Stimulated activated memory B cell treated with anti-CD40 and anti-IgM and Interleukin-4, amounts not matched to agents 10 μg/mL and 1 μg/mL and 100 μg/mL, for 72 hours (primary cell): ENCODE data around the gene TMEM178B.

Source experiments
- ATAC-seq: fragments of 150-1000 bp; cut with Tn5 transposase; 2 replicates; pipeline ENCODE4 v1.10.0; 2021
- H3K27ac Mint-ChIP-seq: one replicate; pipeline ENCODE4 v1.8.0; 2022; ENCODE audit warnings: mild to moderate bottlenecking, mixed read lengths
- H3K27me3 Mint-ChIP-seq: one replicate; pipeline ENCODE4 v1.8.0; 2022; ENCODE audit warnings: mixed read lengths
- H3K36me3 Mint-ChIP-seq: one replicate; pipeline ENCODE4 v1.8.0; 2022; ENCODE audit warnings: mixed read lengths
- H3K4me1 Mint-ChIP-seq: one replicate; pipeline ENCODE4 v1.8.0; 2022; ENCODE audit warnings: mixed read lengths
- H3K4me3 Mint-ChIP-seq: one replicate; pipeline ENCODE4 v1.8.0; 2022; ENCODE audit warnings: mild to moderate bottlenecking, moderate library complexity, mixed read lengths
- H3K9me3 Mint-ChIP-seq: one replicate; pipeline ENCODE4 v1.8.0; 2022; ENCODE audit warnings: mixed read lengths

Gene TMEM178B

GRCh38 chr7:141203177-141203576 is 129.3 kb downstream of the TMEM178B start:
- ATAC-seq = no peak

GRCh38 chr7:141203586-141203985 is 129.7 kb downstream of the TMEM178B start:
- H3K4me1 Mint-ChIP-seq = no peaks in the 10 kb centered on the region
- peaks cover 36% of the 10 kb centered on the region for H3K27me3 Mint-ChIP-seq
- no peaks in the 10 kb centered on the region for H3K36me3 Mint-ChIP-seq
- ATAC-seq = no peak
- no peaks in the 10 kb centered on the region for H3K9me3 Mint-ChIP-seq
- no peak overlapping the region for H3K27ac Mint-ChIP-seq
- H3K4me3 Mint-ChIP-seq = no peak overlapping the region

More at GRCh38 chr7:141203177-141203576, 129.3 kb downstream of the TMEM178B start:
- H3K27ac Mint-ChIP-seq = no peak overlapping the region
- no peaks in the 10 kb centered on the region for H3K36me3 Mint-ChIP-seq
- no peak overlapping the region for H3K4me3 Mint-ChIP-seq
- H3K4me1 Mint-ChIP-seq = no peaks in the 10 kb centered on the region
- no peaks in the 10 kb centered on the region for H3K9me3 Mint-ChIP-seq
- H3K27me3 Mint-ChIP-seq = peaks cover 36% of the 10 kb centered on the region

- no peak for ATAC-seq
- H3K36me3 Mint-ChIP-seq = no peaks in the 10 kb centered on the region
- peaks cover 34% of the 10 kb centered on the region for H3K27me3 Mint-ChIP-seq
- H3K4me1 Mint-ChIP-seq = no peaks in the 10 kb centered on the region
- H3K9me3 Mint-ChIP-seq = no peaks in the 10 kb centered on the region
- no peak overlapping the region for H3K27ac Mint-ChIP-seq
- H3K4me3 Mint-ChIP-seq = no peak overlapping the region
Observed at GRCh38 chr7:141207661-141208060, 133.8 kb downstream of the TMEM178B start.

GRCh38 chr7:141208539-141208938 is 134.7 kb downstream of the TMEM178B start:
- Mint-ChIP-seq H3K4me3 (no peak overlapping the region), H3K27ac (no peak overlapping the region), H3K27me3 (peaks cover 26% of the 10 kb centered on the region), H3K36me3 (no peaks in the 10 kb centered on the region), H3K4me1 (no peaks in the 10 kb centered on the region), H3K9me3 (no peaks in the 10 kb centered on the region)
- no peak for ATAC-seq

- Mint-ChIP-seq H3K4me1 (no peaks in the 10 kb centered on the region), H3K36me3 (no peaks in the 10 kb centered on the region), H3K9me3 (no peaks in the 10 kb centered on the region), H3K27ac (no peak overlapping the region), H3K4me3 (no peak overlapping the region), H3K27me3 (peaks cover 17% of the 10 kb centered on the region)
- no peak for ATAC-seq
Observed at GRCh38 chr7:141209454-141209853, 135.6 kb downstream of the TMEM178B start.

- H3K9me3 Mint-ChIP-seq = no peaks in the 10 kb centered on the region
- no peak overlapping the region for H3K27ac Mint-ChIP-seq
- H3K4me1 Mint-ChIP-seq = no peaks in the 10 kb centered on the region
- H3K4me3 Mint-ChIP-seq = no peak overlapping the region
- peaks cover 18% of the 10 kb centered on the region for H3K27me3 Mint-ChIP-seq
- ATAC-seq = no peak
- H3K36me3 Mint-ChIP-seq = no peaks in the 10 kb centered on the region
Observed at GRCh38 chr7:141210862-141211261, 137.0 kb downstream of the TMEM178B start.

GRCh38 chr7:141213226-141213625 is 139.4 kb downstream of the TMEM178B start:
- H3K27ac Mint-ChIP-seq = no peak overlapping the region
- no peak for ATAC-seq
- no peak overlapping the region for H3K4me3 Mint-ChIP-seq
- H3K9me3 Mint-ChIP-seq = no peaks in the 10 kb centered on the region
- H3K27me3 Mint-ChIP-seq = peaks cover 35% of the 10 kb centered on the region
- no peaks in the 10 kb centered on the region for H3K36me3 Mint-ChIP-seq
- no peaks in the 10 kb centered on the region for H3K4me1 Mint-ChIP-seq

- no peak overlapping the region for H3K27ac Mint-ChIP-seq
- no peak for ATAC-seq
- peaks cover 34% of the 10 kb centered on the region for H3K27me3 Mint-ChIP-seq
- H3K36me3 Mint-ChIP-seq = no peaks in the 10 kb centered on the region
- no peak overlapping the region for H3K4me3 Mint-ChIP-seq
- H3K4me1 Mint-ChIP-seq = no peaks in the 10 kb centered on the region
- H3K9me3 Mint-ChIP-seq = no peaks in the 10 kb centered on the region
Observed at GRCh38 chr7:141217938-141218337, 144.1 kb downstream of the TMEM178B start.

GRCh38 chr7:141218941-141219340 is 145.1 kb downstream of the TMEM178B start:
- H3K4me3 Mint-ChIP-seq = no peak overlapping the region
- H3K36me3 Mint-ChIP-seq = no peaks in the 10 kb centered on the region
- no peaks in the 10 kb centered on the region for H3K9me3 Mint-ChIP-seq
- H3K4me1 Mint-ChIP-seq = no peaks in the 10 kb centered on the region
- ATAC-seq = no peak
- no peak overlapping the region for H3K27ac Mint-ChIP-seq
- H3K27me3 Mint-ChIP-seq = peaks cover 34% of the 10 kb centered on the region

GRCh38 chr7:141220263-141220880 is 146.5 kb downstream of the TMEM178B start:
- no peak overlapping the region for H3K27ac Mint-ChIP-seq
- no peaks in the 10 kb centered on the region for H3K36me3 Mint-ChIP-seq
- ATAC-seq = no peak
- H3K9me3 Mint-ChIP-seq = no peaks in the 10 kb centered on the region
- H3K4me1 Mint-ChIP-seq = no peaks in the 10 kb centered on the region
- no peak overlapping the region for H3K4me3 Mint-ChIP-seq
- H3K27me3 Mint-ChIP-seq = peaks cover 34% of the 10 kb centered on the region

- no peak overlapping the region for H3K27ac Mint-ChIP-seq
- H3K27me3 Mint-ChIP-seq = peaks cover 29% of the 10 kb centered on the region
- H3K9me3 Mint-ChIP-seq = no peaks in the 10 kb centered on the region
- H3K36me3 Mint-ChIP-seq = no peaks in the 10 kb centered on the region
- no peak overlapping the region for H3K4me3 Mint-ChIP-seq
- H3K4me1 Mint-ChIP-seq = peaks cover 5% of the 10 kb centered on the region
- no peak for ATAC-seq
Observed at GRCh38 chr7:141221007-141221612, 147.2 kb downstream of the TMEM178B start.

GRCh38 chr7:141225916-141226618 is 152.2 kb downstream of the TMEM178B start:
- H3K27ac Mint-ChIP-seq = no peak overlapping the region
- no peaks in the 10 kb centered on the region for H3K36me3 Mint-ChIP-seq
- ATAC-seq = peak; percentile 28
- H3K27me3 Mint-ChIP-seq = peaks cover 9% of the 10 kb centered on the region
- H3K9me3 Mint-ChIP-seq = no peaks in the 10 kb centered on the region
- no peak overlapping the region for H3K4me3 Mint-ChIP-seq
- peaks cover 8% of the 10 kb centered on the region for H3K4me1 Mint-ChIP-seq

- Mint-ChIP-seq H3K9me3 (no peaks in the 10 kb centered on the region), H3K27me3 (peaks cover 9% of the 10 kb centered on the region), H3K4me1 (peaks cover 8% of the 10 kb centered on the region), H3K4me3 (no peak overlapping the region), H3K36me3 (no peaks in the 10 kb centered on the region), H3K27ac (no peak overlapping the region)
- no peak for ATAC-seq
Observed at GRCh38 chr7:141227454-141227853, 153.6 kb downstream of the TMEM178B start.

GRCh38 chr7:141228482-141228881 is 154.6 kb downstream of the TMEM178B start:
- no peaks in the 10 kb centered on the region for H3K9me3 Mint-ChIP-seq
- peaks cover 8% of the 10 kb centered on the region for H3K4me1 Mint-ChIP-seq
- no peak overlapping the region for H3K4me3 Mint-ChIP-seq
- peaks cover 11% of the 10 kb centered on the region for H3K27me3 Mint-ChIP-seq
- H3K27ac Mint-ChIP-seq = no peak overlapping the region
- H3K36me3 Mint-ChIP-seq = no peaks in the 10 kb centered on the region
- ATAC-seq = no peak

- Mint-ChIP-seq H3K27me3 (peaks cover 30% of the 10 kb centered on the region), H3K9me3 (no peaks in the 10 kb centered on the region), H3K36me3 (no peaks in the 10 kb centered on the region), H3K4me1 (peaks cover 3% of the 10 kb centered on the region), H3K27ac (no peak overlapping the region), H3K4me3 (no peak overlapping the region)
- no peak for ATAC-seq
Observed at GRCh38 chr7:141231018-141231792, 157.3 kb downstream of the TMEM178B start.
